H54 (cell line): ENCODE data around the gene RGS19.

Experiments
- DNase-seq: peaks from one replicate; pipeline ENCODE4 v3.0.0; 2011; ENCODE audit warnings: low spot score, mixed read lengths; ENCODE audit not compliant: insufficient read length
- FAIRE-seq: peaks from 3 replicates; lab custom pipeline; 2011; peaks lifted over from hg19 to GRCh38; lab: Jason Lieb, UNC
- POLR2A ChIP-seq: IDR thresholded peaks from 2 replicates; pipeline ENCODE4 v1.6.1; 2011; ENCODE audit warnings: low read depth, mild to moderate bottlenecking, low read length

Gene RGS19

GRCh38 chr20:64042054-64042781 is 37.1 kb downstream of the RGS19 start:
- DNase-seq: no peak
- no peak for TF ChIP-seq POLR2A
- no peak for FAIRE-seq

GRCh38 chr20:64041781-64042053 is 37.6 kb downstream of the RGS19 start:
- FAIRE-seq (no peak), DNase-seq (no peak)
- no peak for TF ChIP-seq POLR2A

- no peak for DNase-seq
- no peak for FAIRE-seq
- no peak for TF ChIP-seq POLR2A
Measured at GRCh38 chr20:64041040-64041780, 38.1 kb downstream of the RGS19 start.

GRCh38 chr20:64040231-64041039 is 38.9 kb downstream of the RGS19 start:
- DNase-seq (no peak), FAIRE-seq (no peak)
- TF ChIP-seq POLR2A: no peak

- FAIRE-seq (no peak), DNase-seq (no peak)
- no peak for TF ChIP-seq POLR2A
Measured at GRCh38 chr20:64039293-64040160, 39.8 kb downstream of the RGS19 start.

- no peak for TF ChIP-seq POLR2A
- DNase-seq (peak; percentile 90), FAIRE-seq (no peak)
Measured at GRCh38 chr20:64038565-64039292, 40.6 kb downstream of the RGS19 start.

GRCh38 chr20:64038224-64038564 is 41.1 kb downstream of the RGS19 start:
- no peak for TF ChIP-seq POLR2A
- DNase-seq (no peak), FAIRE-seq (no peak)

- DNase-seq: no peak
- no peak for TF ChIP-seq POLR2A
- FAIRE-seq: no peak
Measured at GRCh38 chr20:64037498-64038213, 41.7 kb downstream of the RGS19 start.

- TF ChIP-seq POLR2A: no peak
- no peak for FAIRE-seq
- no peak for DNase-seq
Measured at GRCh38 chr20:64037199-64037497, 42.2 kb downstream of the RGS19 start.

GRCh38 chr20:64036346-64037198 is 42.7 kb downstream of the RGS19 start:
- TF ChIP-seq POLR2A: no peak
- FAIRE-seq (no peak), DNase-seq (no peak)

- TF ChIP-seq POLR2A: no peak
- FAIRE-seq (no peak), DNase-seq (no peak)
Measured at GRCh38 chr20:64035933-64036345, 43.4 kb downstream of the RGS19 start, which contains the start of gene C20orf204. TSS of gene C20orf204 (plus strand) at chr20:64036182. CDS start at chr20:64036324, 142 bp downstream.
